NCI-H2196 treated with DMSO at 0.1 percent for 48 hours (cell line): ENCODE measurements around the gene CORO2B.

Source experiments
- DNase-seq: peaks from one replicate; lab custom pipeline; 2025; ENCODE audit not compliant: unreplicated experiment; lab: John Stamatoyannopoulos, UW

The CORO2B gene

GRCh38 chr15:68553994-68554720 is 24.6 kb upstream of the CORO2B start:
- peak; percentile 3 for DNase-seq

GRCh38 chr15:68554721-68555678 is 23.8 kb upstream of the CORO2B start:
- no peak for DNase-seq

DNA sequence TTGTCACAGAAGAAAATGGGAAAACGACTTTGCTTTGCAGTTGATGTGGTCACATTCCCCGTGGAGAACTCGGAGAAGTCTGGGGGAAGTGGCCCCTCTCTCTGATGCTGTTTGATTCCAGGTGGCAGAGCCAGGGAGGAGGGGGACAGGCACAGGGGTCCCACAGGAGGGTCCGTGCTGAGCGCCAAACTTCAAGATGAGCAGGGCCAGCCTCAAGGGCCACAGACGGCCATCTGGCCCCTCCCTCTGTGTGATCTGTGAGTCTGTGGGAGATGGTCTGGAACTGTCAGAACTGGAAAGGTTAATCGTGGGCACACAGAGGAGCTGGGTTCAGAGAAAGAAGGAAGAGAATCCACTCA is 23.1 kb upstream of the CORO2B start:
- no peak for DNase-seq

DNA sequence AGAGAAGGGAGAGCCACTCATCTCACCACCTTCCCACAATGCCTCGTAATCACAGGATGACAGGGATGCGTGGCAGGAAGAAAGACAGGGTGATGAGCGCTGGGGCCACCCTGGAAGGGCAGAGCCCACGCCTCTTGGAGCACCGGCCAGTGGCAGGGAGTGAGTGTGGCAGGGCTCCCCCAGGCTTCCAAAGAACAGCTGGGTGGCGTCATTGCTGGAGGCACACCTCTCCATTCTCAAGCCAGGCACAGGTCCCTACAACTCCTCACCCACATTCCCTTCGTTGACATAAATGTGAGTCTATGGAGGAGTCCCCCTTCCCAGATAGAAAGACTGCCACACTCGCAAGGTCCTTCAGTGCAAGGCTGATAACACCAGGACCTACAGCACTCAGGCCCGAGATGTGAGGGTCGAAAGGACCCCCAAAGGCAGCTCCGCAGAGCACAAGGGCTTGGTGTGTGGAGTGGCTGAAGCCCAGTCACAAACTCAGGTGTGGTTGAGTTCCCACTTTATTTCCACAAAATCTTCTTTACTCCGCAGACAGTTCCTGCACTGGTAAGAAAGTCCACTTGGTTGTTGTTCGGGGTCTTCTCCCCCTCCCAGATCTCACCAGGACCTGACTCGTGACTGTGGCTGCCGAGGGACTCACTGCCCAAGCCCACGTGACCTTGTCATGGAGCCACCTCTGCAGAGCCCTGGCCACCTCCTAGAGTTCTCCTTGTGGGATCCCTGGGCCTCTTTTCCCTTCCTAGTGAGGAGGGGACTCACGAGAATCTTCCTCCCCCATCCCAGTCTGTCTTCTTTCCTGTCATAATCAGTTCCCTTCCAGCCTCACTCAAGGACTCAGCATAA is 22.4 kb upstream of the CORO2B start:
- DNase-seq, result no peak

DNA sequence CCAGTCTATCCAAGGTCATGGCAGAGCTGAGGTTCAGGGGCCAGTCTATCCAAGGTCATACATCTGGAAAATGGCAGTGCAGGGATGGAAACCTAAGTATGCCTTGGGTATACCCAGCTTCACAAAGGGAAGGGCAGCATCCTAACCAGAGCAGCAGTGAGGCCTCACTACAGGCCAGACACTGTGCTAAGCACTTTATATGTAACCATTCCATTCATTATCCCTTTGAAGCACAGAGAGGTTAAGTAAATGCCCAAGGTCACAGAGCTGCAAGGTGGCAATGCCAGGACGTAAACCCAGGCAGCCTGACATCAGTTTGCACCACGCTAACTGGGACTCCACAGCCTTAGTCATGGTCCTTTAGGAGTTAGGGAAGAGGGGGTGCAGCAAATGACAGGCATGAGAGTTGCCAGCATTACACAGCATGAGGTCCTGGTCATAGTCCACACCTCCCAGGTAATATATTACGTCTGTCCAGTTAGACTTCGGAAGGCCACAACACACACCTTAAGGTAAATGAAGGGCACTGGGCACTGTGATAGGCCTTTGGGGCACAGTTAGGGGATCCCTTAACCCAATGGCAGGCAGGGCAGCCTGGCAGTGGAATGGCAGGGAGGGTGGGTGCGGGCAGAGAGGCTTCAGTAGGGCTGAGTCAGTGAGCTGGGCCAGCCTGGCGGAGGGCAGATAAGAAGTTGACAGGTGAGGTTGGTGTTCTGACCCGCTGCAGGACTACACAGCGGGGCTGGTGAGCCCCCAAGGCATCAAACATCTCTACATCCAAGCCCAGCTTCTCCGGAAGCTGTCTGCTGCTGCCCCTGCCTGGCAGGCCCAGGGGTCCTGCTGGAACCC is 21.1 kb upstream of the CORO2B start:
- no peak for DNase-seq

GRCh38 chr15:68558318-68559305 is 20.2 kb upstream of the CORO2B start:
- no peak for DNase-seq

- DNase-seq, result peak; percentile 8
These were observed 19.2 kb upstream of the CORO2B start for GRCh38 chr15:68559345-68560310.

DNA sequence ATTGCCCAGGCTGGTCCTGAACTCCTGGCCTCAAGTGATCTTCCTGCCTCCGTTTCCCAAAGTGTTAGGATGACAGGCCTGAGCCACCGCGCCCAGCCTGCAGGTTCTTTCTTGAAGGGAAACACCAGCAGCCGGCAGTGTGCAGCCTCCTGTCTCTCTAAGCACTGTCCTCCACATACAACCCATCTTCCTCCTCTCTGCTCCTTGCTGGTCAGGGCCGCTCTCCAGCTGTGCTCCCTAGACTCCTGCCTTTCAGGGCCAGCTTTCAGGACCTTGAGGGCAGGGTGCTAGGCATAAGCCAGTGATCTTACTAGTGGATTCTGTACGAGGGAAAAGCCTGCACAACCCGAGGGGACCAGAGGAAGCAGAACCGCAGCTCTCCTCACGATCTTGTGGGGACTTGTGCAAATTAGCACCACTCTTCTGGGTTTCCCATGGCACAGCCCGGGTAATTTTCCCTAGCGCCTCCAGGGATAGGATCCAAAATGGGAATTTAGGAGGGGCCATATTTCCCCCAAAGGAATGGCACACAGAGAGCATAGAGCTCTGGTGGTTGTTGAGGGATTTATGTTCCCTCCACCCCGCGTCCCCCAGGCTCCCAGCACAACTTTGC is 18.2 kb upstream of the CORO2B start:
- DNase-seq, result no peak

- no peak for DNase-seq
These were observed 17.5 kb upstream of the CORO2B start for GRCh38 chr15:68561171-68561900.

DNA sequence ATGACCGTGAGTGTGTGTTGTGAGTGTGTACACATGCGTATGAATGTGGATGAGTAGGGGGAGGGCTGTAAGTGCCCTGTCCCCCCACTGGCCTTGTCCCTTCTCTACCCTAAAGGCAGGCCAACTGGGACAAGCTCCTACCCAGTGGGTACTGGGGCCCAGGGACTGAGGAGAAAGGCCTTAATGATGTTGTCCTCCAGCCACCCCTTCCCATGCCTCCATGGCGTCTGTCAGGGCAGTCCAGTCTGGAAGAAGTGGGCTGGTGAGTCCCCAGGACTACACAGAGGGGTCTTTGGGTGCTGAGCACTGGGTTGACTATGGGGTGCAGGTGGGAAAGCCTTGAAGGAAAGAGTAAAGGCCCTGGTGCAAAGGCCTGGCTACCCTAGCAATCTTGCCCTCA is 16.9 kb upstream of the CORO2B start:
- no peak for DNase-seq

GRCh38 chr15:68564173-68564572 is 14.6 kb upstream of the CORO2B start:
- DNase-seq, result no peak

GRCh38 chr15:68565234-68565633 is 13.6 kb upstream of the CORO2B start:
- DNase-seq, result no peak

- DNase-seq, result no peak
These were observed 13.1 kb upstream of the CORO2B start for GRCh38 chr15:68565726-68566125.

- no peak for DNase-seq
These were observed 12.3 kb upstream of the CORO2B start for GRCh38 chr15:68566377-68566954.

DNA sequence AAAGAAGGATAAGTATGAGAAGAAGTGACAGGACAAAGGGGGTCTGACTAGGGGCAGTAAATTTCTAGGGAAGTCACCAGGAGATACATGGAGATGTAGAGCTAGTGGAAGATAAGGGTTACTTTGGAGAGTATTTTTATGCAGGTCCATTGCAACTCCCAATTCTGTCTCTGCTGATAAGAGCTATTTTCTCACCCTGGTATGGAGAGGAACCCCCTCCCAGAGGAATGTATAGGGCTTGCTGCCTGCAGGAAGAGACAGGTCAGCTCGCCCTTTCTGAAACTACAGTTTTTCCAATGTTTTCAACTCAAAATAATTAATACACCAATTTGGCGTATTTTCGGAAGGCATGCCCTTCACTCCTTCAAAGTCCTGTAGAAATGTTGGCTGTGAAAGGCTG is 11.4 kb upstream of the CORO2B start:
- no peak for DNase-seq

DNA sequence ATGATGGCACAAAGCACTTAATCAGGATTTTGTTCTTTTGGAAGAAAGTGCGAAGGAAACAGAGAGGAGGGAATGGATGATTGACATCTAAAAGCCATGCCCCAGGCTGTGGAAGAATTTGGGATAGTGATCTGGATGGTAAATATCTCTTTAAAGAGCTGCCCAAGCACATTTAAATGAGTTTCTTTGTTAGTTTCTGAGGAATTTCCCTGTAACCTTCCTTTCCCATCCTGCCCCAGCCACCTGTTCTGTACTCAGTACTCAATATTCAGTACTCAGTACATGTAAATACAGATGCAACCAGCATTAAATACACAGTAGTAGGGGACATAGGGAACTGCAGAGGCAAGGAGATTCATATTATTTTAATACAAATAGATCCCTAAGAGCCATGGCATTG is 7.8 kb upstream of the CORO2B start:
- no peak for DNase-seq

- no peak for DNase-seq
These were observed 7.2 kb upstream of the CORO2B start for GRCh38 chr15:68571582-68571981.
